Activated CD4-positive, CD25-positive, alpha-beta regulatory T cell (primary cell): ENCODE measurements around the gene SAP30BP.
"Not testable (repeated sequence)": the region's sequence is repeated elsewhere in the genome, so short reads cannot be mapped to it uniquely, and the experiment has no call there.

Experiments used
- DNase-seq, 4 experiments: peaks; one replicate each; lab custom pipeline; 2025; lab: John Stamatoyannopoulos, UW

Gene SAP30BP

GRCh38 chr17:75633486-75634375 is 33.4 kb upstream of the SAP30BP start:
- peak in 1 of 4 experiments; percentile 25 for DNase-seq

- no peak for DNase-seq
Observed at GRCh38 chr17:75634376-75634740, 32.8 kb upstream of the SAP30BP start.

DNA sequence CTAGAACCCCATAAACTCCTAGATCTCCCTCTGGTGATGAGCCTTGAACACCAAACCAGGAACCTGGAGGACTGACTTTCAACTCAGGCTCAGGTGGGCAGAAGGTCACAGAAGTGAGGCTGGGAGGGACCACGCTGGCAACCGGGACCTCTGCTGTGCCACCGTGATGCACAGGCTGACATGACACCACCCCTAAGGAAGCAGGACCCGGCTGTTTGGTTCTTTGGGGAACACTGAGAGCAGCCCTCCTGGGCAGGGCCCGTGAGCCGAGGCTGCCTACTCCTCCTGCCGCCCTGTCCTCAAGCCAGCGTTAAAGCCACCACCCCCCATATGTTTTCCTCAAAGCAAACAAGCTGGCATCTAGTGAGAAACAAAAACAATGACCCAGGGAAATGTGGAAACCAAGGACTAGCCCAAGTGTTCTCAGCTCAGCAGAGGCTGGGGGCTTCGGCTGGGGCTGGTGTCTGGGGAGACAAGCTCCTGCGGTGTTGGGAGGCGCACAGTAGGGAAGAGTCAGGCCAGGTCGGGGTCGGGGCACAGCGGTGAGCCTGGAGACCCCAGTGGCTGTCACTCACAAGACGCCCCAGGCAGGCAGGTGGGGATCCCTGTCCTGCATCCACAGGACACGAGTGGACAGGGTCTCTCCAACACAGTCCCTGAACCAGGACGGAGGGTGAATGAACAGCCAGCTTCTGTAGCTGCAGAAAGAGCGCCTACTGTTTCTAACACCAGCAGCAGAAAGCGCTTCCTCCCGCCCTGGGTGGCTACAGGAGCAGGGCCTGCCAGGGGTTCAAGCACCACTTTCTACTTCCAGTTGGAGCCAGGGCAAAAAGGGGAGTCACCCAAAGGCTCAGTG is 32.2 kb upstream of the SAP30BP start:
- DNase-seq: no peak

DNA sequence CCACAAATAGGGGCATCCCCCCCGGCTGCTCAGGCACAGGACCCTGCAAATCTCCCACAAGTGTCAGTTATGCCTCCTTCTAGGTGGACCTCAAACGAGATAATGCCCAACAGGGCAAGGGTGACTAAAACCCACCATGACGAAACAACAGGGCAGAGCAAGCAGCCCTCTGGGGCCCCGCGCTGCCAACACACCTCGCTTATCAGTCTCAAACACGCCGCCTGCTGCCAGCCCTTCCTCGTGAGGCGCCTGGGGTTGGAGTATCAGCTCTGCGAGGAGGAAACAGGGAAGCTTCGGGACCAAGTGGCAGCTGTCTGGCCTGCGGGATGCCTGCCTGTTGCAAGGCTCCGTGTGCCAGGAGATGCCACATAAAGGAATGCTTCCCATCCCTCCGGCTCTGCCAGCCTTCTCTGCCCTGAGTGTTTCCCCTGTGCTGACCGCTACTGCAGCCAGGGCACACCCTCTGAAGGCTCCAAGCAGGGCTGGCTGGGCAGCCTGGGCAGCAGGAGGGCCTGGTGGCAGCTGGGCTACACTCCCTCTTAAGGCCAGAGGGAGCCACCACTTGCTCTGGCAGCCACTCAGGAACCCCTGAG is 31.4 kb upstream of the SAP30BP start:
- DNase-seq: no peak

DNA sequence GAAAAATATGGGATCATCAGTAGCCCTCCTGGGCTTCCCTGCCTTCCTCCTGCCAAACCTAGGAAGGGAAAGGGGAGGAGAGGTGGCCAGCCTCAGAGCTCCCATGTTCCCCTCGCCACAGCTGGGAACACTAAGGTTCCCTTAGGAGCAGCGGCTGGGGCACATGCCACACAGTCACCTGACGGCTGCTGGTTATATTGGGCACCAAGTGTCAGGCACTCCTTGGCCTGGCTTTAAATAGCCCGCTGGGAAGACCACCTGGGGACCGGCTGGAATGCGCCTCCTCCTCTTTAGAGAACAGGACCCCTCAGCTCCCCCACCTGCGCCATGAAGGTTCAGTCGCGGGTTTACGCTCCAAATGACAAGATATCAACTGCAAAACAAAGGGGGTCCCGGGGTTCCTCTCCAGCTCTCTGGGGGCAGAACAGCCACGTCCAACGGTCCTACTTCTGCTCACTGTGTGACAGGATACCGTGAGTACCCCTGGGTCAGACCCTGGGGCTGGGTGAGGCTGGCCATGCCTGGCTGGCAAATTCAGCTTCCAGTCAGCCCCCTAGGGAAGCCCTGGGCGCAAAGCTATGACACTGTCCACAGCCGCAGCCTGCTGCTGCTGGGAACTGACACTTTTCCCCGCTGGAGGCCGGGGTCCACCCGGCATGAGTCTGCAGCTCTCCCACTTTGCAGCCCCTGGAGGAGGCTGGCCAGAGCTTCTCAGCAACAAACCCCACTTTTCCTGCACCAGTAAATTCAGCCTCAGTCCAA is 30.6 kb upstream of the SAP30BP start:
- DNase-seq: no peak

GRCh38 chr17:75637143-75637538 is 30.0 kb upstream of the SAP30BP start:
- no peak for DNase-seq

GRCh38 chr17:75637551-75637950 is 29.6 kb upstream of the SAP30BP start:
- no peak for DNase-seq

DNA sequence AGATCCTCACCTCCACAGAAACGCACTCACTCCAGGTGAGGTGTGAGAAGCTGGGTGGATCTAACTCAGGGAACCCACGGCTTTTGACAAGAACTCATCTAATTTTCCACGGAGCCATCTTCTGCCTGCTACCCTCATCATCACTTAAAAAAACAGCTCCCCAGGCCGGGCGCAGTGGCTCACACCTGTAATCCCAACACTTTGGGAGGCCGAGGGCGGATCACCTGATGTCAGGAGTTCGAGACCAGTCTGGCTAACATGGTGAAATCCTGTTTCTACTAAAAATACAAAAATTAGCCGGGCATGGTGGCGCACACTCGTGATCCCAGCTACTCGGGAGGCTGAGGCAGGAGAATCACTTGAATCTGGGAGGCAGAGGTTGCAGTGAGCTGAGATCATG is 29.1 kb upstream of the SAP30BP start:
- DNase-seq: not testable (repeated sequence)

- no peak for DNase-seq
Observed at GRCh38 chr17:75638893-75639292, 28.2 kb upstream of the SAP30BP start.

GRCh38 chr17:75639327-75639726 is 27.8 kb upstream of the SAP30BP start:
- DNase-seq: no peak

DNA sequence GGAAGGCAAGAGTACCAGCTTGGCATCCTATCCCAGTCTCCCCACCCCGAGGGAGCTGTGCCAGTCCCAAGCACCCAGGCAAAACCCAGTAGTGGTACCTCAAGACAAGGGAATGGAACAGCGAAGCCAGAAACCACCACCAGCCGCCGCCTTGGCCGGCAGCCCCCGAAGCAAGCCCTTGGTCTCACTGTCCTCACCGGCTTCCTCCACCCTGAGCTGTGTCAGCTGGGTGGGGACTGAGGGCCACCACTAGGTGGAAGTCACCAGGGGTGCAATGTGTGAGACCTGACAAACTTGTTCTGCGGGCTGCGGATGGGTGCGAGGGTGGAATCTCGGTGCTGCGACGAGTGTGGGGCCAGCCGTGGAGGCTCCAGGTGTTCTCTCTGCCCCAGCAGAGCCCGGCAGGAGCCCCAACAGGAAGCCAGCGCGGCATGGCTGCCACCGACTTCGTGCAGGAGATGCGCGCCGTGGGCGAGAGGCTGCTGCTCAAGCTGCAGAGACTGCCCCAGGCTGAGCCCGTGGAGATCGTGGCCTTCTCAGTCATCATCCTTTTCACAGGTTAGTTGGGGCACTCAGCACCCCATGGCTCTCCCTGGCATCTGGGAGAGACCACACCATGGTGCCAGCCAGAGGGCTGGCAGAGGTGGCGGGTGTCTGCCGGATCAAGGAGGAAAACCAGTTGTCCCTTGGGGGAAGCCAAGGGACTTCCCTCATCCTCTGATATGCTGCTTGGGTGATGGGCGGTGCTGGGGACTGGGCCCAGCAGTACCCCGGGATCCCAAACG is 27.2 kb upstream of the SAP30BP start:
- DNase-seq: no peak

DNA sequence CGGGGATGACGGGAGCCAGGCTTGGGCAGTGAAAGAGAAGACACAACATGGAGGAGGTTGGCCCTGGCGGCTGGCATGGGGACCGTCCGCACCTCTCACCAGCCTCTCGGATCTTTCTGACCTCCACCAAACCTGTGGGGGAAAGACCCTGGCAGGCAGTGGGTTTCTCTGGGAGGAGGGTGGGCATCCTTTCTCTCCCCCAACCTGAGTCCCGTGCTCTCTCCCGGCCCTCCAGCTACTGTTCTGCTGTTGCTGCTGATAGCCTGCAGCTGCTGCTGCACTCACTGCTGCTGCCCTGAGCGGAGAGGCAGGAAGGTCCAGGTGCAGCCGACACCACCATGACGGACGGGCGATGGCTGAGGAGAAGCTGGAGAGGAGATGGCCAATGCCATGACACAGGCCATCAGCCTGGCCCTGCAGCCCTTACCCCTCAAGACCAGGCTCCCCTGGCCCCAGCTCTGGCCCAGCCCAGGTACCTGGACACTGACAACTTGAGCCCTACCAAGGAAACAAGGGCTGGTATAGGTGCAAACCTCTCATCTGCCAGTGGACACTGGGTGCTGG is 26.5 kb upstream of the SAP30BP start:
- DNase-seq: no peak

DNA sequence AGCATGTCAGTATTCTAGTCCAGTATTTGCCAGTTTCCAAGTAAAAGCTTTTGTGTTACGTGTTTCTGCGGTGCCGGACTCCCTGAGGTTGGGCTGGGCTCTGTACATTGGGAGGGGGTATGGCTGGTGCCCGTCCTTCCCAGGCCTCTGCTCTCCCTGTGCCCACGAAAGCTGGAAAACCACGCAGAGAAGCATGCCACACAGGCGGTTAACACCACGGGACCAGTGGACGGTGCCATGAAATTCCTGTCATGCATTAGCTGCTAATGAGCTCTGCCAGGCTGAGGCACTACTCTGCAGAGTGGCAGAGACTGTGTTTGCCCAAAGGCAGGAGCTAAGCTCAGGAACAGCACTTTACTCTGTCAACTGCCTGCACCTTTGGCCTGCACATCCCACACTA is 25.8 kb upstream of the SAP30BP start:
- DNase-seq: no peak

- no peak for DNase-seq
Observed at GRCh38 chr17:75642182-75642783, 24.9 kb upstream of the SAP30BP start.

- DNase-seq: no peak
Observed at GRCh38 chr17:75642784-75643642, 24.1 kb upstream of the SAP30BP start.

DNA sequence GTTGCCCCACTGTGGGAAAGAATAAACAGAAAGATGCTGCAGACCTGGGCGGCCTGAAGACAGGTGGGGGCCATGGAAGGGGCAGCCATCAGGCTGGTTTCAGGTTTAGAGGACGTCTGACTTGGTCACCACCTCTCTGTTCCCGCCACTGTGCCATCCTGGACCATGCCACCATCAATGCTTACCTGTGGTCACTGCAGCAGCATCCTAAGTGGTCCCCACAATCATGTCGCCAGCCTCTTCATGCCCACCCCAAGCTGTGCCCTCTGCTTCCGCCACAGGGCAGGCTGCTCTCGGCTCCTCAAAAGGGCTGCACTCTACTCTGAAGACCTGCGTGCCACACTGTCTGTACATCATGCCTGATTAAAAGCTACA is 23.5 kb upstream of the SAP30BP start:
- DNase-seq: no peak

- DNase-seq: no peak
Observed at GRCh38 chr17:75645501-75645888, 21.6 kb upstream of the SAP30BP start.

DNA sequence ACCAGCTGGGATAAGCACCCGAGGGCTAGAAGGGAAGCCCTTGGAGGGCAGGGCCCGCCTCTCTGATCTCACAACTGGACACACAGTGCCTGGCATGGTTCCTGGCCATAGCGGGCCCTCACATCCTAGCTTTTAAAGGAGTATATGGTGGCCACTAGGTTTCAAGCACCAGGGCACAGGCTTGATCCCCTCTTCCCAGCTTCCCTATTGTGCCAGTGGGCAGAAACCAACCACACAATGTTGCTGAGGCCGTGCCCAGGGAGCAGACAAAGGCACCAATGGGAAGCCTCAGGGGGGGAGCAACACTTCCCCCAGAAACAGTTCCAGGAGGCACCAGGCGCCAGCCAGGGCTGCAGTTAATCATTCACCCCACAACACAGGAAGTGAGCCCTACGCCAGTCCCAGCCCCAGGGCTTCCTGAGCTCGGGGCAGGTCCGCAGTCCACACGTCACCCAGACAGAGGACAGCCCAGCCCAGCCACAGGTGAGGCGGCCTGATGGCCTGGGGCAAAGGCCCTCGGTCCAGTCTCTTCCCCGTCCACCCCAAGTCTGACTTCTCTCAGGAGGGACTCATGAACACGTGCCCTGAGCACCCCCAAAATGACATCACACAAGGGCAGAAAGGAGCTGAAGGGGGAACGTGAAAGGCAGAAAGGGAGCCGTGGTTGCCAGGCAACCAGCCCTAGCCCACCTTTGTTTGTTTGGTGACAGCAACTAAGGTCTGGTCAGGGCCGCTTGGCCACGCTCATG is 21.1 kb upstream of the SAP30BP start:
- DNase-seq: no peak

DNA sequence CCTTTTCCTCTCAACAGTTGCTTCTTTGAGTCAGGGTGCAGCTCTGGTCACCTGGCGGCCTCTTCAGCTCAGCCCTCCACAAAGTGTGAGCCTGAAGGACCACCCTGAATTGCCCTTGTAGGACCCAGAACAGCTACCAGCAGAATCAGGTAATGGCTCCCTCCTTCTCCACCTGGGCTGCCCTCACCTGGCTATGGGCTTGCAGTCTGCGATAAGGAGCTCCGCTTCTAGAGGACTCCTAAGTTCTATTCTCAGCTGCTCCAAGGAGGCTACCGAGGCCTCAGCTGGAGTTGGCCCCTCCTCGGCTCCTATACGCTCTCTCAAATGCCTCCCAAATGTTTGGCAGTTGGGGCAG is 20.5 kb upstream of the SAP30BP start:
- DNase-seq: no peak
